DND-41 (cell line): Measurements from ENCODE around the gene PNPLA4.

Source experiments
- ATAC-seq: fragments of 200-7000 bp; cut with Tn5 transposase; 3 replicates; pipeline ENCODE4 v1.9.1; 2021; ENCODE audit warnings: low read depth; ENCODE audit not compliant: insufficient read depth
- DNase-seq: peaks from one replicate; pipeline ENCODE4 v3.0.0-alpha.2; 2020
- H2AFZ ChIP-seq: 2 replicates; pipeline ENCODE4 v1.6.0; 2012; ENCODE audit warnings: low read depth, low read length
- H3K27ac ChIP-seq: 2 replicates; pipeline ENCODE4 v1.5.1; 2012; ENCODE audit warnings: low read length, inconsistent platforms
- H3K27me3 ChIP-seq: fragments of 200-600 bp; sonication (generic); 2 replicates; pipeline ENCODE4 v1.6.0; 2012; ENCODE audit warnings: low read length, mild to moderate bottlenecking, inconsistent platforms; ENCODE audit not compliant: insufficient read depth, poor library complexity
- H3K36me3 ChIP-seq: 2 replicates; pipeline ENCODE4 v1.5.1; 2012; ENCODE audit warnings: low read length, inconsistent platforms; ENCODE audit not compliant: insufficient read depth
- H3K4me1 ChIP-seq: 2 replicates; pipeline ENCODE4 v1.5.1; 2012; ENCODE audit warnings: mild to moderate bottlenecking, low read length; ENCODE audit not compliant: insufficient read depth
- H3K4me2 ChIP-seq: 2 replicates; pipeline ENCODE4 v1.6.0; 2012; ENCODE audit warnings: mild to moderate bottlenecking, moderate library complexity, low read length, inconsistent platforms; ENCODE audit not compliant: insufficient read depth
- H3K4me3 ChIP-seq, 2 experiments: fragments of 200-600 bp in 1 of 2; shearing (Covaris generic) in 1 of 2; 2 replicates each; pipeline ENCODE4 v1.5.1; 2012 to 2016; ENCODE audit warnings: inconsistent platforms in 2 of 2, low read length in 2 of 2, mild to moderate bottlenecking in 2 of 2, low read depth in 1 of 2, moderate library complexity in 1 of 2
- H3K79me2 ChIP-seq: 2 replicates; pipeline ENCODE4 v1.6.0; 2012; ENCODE audit warnings: low read length, inconsistent platforms; ENCODE audit not compliant: insufficient read depth
- H3K9ac ChIP-seq: 2 replicates; pipeline ENCODE4 v1.6.0; 2012; ENCODE audit warnings: low read depth, mild to moderate bottlenecking, inconsistent platforms, low read length, moderate library complexity
- H3K9me3 ChIP-seq: 2 replicates; pipeline ENCODE4 v1.5.1; 2012; ENCODE audit warnings: low read length, moderate library complexity, mild to moderate bottlenecking, inconsistent platforms; ENCODE audit not compliant: insufficient read depth, severe bottlenecking
- H4K20me1 ChIP-seq: 2 replicates; pipeline ENCODE4 v1.6.0; 2012; ENCODE audit warnings: low read length; ENCODE audit not compliant: insufficient read depth
- EZH2 ChIP-seq: IDR thresholded peaks from 3 replicates; pipeline ENCODE4 v1.6.1; 2012; ENCODE audit warnings: borderline replicate concordance, low read depth, mild to moderate bottlenecking, moderate library complexity, low read length, inconsistent platforms; ENCODE audit not compliant: severe bottlenecking
- TF ChIP-seq, protein P1 (sequence below): IDR thresholded peaks from 2 replicates; pipeline ENCODE4 v1.5.1; 2012; ENCODE audit warnings: borderline replicate concordance, low read length, moderate library complexity, mild to moderate bottlenecking; ENCODE audit not compliant: poor library complexity, severe bottlenecking; ENCODE audit errors: extremely low read depth

The PNPLA4 gene

DNA sequence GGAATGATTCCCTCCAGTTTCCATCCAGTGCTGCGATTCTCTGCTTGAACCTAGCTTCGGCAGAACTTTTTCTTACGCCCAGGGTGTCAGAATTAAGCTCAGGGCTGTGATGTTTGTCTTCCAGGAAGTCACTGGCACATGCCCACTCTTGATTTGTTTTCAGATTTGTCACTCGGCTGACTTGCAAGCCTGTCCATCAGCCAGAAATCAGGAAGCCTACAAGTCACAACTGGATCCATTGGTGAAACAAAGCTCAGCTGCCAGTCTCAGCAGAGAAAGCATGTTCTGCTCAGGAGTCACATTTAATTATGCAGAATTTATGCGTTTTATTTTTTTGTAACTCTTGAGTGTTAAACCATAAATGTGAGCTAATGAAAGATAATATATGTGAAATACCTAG is 38.2 kb upstream of the PNPLA4 start:
- Histone ChIP-seq H3K27me3 (no peaks in the 10 kb centered on the region), H3K4me1 (no peaks in the 10 kb centered on the region), H2AFZ (no peak overlapping the region), H3K4me3 (no peak overlapping the region), H3K79me2 (no peaks in the 10 kb centered on the region), H3K27ac (no peak overlapping the region), H3K9me3 (no peaks in the 10 kb centered on the region), H3K9ac (no peak overlapping the region), H3K36me3 (no peaks in the 10 kb centered on the region), H4K20me1 (no peaks in the 10 kb centered on the region), H3K4me2 (no peak overlapping the region)
- TF ChIP-seq, protein P1, sequence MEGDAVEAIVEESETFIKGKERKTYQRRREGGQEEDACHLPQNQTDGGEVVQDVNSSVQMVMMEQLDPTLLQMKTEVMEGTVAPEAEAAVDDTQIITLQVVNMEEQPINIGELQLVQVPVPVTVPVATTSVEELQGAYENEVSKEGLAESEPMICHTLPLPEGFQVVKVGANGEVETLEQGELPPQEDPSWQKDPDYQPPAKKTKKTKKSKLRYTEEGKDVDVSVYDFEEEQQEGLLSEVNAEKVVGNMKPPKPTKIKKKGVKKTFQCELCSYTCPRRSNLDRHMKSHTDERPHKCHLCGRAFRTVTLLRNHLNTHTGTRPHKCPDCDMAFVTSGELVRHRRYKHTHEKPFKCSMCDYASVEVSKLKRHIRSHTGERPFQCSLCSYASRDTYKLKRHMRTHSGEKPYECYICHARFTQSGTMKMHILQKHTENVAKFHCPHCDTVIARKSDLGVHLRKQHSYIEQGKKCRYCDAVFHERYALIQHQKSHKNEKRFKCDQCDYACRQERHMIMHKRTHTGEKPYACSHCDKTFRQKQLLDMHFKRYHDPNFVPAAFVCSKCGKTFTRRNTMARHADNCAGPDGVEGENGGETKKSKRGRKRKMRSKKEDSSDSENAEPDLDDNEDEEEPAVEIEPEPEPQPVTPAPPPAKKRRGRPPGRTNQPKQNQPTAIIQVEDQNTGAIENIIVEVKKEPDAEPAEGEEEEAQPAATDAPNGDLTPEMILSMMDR: no peak
- TF ChIP-seq EZH2: no peak
- DNase-seq (no peak), ATAC-seq (no peak)

DNA sequence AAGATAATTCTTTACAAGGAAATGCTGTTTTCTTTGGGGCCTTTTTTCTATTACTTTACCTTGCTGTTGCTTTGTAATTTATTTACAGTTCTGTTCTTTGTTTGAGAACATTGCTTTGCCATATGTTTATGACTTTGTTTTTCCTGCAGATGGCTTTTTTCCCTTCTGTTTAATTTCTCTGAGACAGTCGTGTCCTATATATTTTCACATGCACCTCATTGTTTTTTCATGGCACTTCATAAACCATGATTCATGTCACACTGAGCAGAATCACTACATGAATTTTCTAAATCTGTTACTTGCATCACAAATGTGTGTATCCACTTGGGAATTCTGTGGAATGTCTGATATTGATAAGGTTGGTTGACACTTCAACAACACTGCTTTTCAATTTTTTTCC is 33.0 kb upstream of the PNPLA4 start:
- no peaks in the 10 kb centered on the region for H3K4me1 ChIP-seq
- DNase-seq: no peak
- no peak overlapping the region for H3K9ac ChIP-seq
- H3K4me2 ChIP-seq: no peak overlapping the region
- no peaks in the 10 kb centered on the region for H3K79me2 ChIP-seq
- ATAC-seq: no peak
- no peak for TF ChIP-seq EZH2
- TF ChIP-seq, protein P1: no peak
- no peak overlapping the region for H2AFZ ChIP-seq
- H3K9me3 ChIP-seq: no peaks in the 10 kb centered on the region
- no peak overlapping the region for H3K27ac ChIP-seq
- no peaks in the 10 kb centered on the region for H3K36me3 ChIP-seq
- H3K27me3 ChIP-seq: no peaks in the 10 kb centered on the region
- H3K4me3 ChIP-seq: no peak overlapping the region
- H4K20me1 ChIP-seq: no peaks in the 10 kb centered on the region

DNA sequence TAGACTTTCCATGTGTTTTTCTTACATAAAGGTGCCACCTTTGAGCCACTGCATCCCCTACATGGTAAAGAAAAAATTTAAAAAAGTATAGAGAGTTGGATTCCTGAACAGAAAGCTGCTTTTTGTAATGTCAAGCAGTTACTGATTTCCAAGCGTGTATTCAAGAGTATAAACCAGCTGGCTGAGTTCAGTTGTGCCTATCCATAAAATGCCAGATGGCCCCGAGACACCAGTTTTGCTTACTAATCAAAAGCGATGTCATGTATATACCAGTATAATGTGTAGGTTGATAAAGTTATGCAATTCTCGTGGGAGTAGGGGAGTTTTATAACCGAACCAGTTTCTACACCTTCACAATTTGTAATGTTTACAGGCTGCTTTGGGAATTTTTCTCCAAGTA is 26.2 kb upstream of the PNPLA4 start:
- no peak for TF ChIP-seq EZH2
- TF ChIP-seq, protein P1: no peak
- no peaks in the 10 kb centered on the region for H3K79me2 ChIP-seq
- H3K4me1 ChIP-seq: no peaks in the 10 kb centered on the region
- H3K9ac ChIP-seq: no peak overlapping the region
- H3K27ac ChIP-seq: no peak overlapping the region
- H2AFZ ChIP-seq: no peak overlapping the region
- no peaks in the 10 kb centered on the region for H3K27me3 ChIP-seq
- H4K20me1 ChIP-seq: no peaks in the 10 kb centered on the region
- DNase-seq (no peak), ATAC-seq (no peak)
- no peak overlapping the region for H3K4me3 ChIP-seq
- no peaks in the 10 kb centered on the region for H3K9me3 ChIP-seq
- no peak overlapping the region for H3K4me2 ChIP-seq
- H3K36me3 ChIP-seq: no peaks in the 10 kb centered on the region

DNA sequence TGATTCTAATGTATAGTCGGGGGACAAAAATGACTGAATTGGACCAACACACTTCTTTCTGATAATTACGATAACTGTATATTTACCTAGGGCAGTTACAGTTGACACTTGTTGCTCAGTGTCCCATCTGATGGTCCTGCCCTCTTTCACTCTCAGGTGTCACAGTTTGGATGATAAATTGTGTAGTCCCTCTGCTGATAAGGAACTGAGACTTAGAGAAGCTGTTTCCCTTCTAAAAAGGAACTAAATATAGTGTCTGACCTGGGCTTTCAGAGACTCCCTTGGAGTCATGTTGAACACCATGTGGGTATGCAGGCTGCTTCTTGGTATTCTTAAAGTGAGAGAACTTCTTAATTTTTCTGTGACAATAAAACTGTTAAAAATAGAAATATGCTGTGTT is 23.7 kb upstream of the PNPLA4 start:
- no peaks in the 10 kb centered on the region for H4K20me1 ChIP-seq
- no peaks in the 10 kb centered on the region for H3K79me2 ChIP-seq
- no peaks in the 10 kb centered on the region for H3K9me3 ChIP-seq
- no peak overlapping the region for H3K27ac ChIP-seq
- no peaks in the 10 kb centered on the region for H3K36me3 ChIP-seq
- ATAC-seq (no peak), DNase-seq (no peak)
- no peak overlapping the region for H3K4me3 ChIP-seq
- no peak overlapping the region for H3K4me2 ChIP-seq
- no peaks in the 10 kb centered on the region for H3K4me1 ChIP-seq
- no peak overlapping the region for H2AFZ ChIP-seq
- no peak overlapping the region for H3K9ac ChIP-seq
- no peak for TF ChIP-seq EZH2
- TF ChIP-seq, protein P1: no peak
- no peaks in the 10 kb centered on the region for H3K27me3 ChIP-seq
